ENCODE results near the gene ACSS1.

ACSS1 gene

DNA sequence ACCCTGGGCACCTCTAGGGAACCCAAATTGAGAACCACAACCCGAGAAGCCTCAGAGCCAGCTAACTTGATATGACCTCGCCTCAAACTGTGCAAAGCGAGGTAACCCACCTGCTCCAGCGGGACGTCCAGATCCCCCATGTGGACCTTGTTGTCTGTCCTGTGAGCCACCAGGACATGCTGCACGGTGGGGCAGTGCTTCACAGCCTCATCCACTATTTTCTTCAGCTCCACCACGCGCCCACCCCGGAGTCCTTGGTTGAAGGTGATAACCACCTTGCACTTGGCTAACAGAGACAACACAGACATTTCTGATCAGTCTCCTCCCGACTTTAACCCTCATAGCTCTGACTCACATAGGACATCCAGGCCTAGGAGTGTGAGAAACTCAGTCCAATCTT lies 34.6 kb downstream of the ACSS1 start:
- in situ Hi-C loops (cut with HindIII; ENCODE audit: low sequenced_read_pairs), result no loop called here
- DNase-seq (ENCODE audit: low read depth), result no peak
- TF ChIP-seq, protein P1, sequence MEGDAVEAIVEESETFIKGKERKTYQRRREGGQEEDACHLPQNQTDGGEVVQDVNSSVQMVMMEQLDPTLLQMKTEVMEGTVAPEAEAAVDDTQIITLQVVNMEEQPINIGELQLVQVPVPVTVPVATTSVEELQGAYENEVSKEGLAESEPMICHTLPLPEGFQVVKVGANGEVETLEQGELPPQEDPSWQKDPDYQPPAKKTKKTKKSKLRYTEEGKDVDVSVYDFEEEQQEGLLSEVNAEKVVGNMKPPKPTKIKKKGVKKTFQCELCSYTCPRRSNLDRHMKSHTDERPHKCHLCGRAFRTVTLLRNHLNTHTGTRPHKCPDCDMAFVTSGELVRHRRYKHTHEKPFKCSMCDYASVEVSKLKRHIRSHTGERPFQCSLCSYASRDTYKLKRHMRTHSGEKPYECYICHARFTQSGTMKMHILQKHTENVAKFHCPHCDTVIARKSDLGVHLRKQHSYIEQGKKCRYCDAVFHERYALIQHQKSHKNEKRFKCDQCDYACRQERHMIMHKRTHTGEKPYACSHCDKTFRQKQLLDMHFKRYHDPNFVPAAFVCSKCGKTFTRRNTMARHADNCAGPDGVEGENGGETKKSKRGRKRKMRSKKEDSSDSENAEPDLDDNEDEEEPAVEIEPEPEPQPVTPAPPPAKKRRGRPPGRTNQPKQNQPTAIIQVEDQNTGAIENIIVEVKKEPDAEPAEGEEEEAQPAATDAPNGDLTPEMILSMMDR (IDR thresholded peaks at IDR 0.05; ENCODE audit: low read depth, low read length, missing control alignments), result no peak

DNA sequence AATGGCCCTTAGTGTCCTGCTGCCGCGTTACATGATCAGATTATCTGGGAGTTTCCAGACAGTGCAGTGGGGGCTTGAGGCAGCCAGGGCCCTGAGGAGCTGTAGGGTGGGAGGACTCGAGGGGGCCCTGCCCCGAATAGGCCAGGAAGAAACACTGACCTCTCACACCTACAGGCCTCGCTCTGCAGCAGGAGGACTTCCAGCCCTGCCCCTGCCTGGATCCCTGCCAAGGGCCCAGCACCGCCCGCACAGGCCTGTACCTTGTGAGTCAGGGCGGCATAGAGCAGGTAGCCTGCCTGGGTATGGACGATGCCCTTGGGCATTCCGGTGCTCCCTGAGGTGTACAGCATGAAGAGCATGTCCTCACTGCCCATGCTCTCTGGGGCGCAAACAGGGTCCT lies 35.3 kb downstream of the ACSS1 start:
- TF ChIP-seq, protein P1 (IDR thresholded peaks at IDR 0.05; ENCODE audit: low read depth, low read length, missing control alignments), result no peak
- H3K4me3 ChIP-seq (ENCODE audit: low read depth, low read length), result no peak overlapping the region
- in situ Hi-C loops (cut with HindIII; ENCODE audit: low sequenced_read_pairs), result no loop called here
- no peak for DNase-seq (ENCODE audit: low read depth)

More for the DNA sequence above, 34.6 kb downstream of the ACSS1 start:
- no peak overlapping the region for H3K4me3 ChIP-seq (ENCODE audit: low read depth, low read length)

DNA sequence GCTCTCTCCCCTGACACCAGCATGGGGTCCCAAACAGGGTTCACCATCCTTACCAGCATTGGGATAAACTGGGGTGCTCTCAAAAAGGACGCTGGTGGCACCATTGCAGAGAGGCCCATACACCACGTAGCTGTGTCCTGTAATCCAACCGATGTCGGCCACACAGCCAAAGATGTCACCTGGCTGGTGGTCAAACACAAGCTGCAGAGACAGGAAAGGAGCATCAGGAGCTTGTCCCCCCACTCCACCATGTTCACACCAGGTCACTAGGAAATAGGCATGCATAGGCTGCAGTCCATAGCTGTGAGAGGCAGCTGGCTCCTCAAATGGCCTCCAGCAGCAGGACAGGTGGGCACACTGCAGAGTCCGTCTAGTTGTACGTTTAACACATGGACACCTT lies 36.6 kb downstream of the ACSS1 start:
- in situ Hi-C loops (cut with HindIII; ENCODE audit: low sequenced_read_pairs), result no loop called here
- DNase-seq (ENCODE audit: low read depth), result no peak
- TF ChIP-seq, protein P1 (IDR thresholded peaks at IDR 0.05; ENCODE audit: low read depth, low read length, missing control alignments), result no peak
- no peak overlapping the region for H3K4me3 ChIP-seq (ENCODE audit: low read depth, low read length)

DNA sequence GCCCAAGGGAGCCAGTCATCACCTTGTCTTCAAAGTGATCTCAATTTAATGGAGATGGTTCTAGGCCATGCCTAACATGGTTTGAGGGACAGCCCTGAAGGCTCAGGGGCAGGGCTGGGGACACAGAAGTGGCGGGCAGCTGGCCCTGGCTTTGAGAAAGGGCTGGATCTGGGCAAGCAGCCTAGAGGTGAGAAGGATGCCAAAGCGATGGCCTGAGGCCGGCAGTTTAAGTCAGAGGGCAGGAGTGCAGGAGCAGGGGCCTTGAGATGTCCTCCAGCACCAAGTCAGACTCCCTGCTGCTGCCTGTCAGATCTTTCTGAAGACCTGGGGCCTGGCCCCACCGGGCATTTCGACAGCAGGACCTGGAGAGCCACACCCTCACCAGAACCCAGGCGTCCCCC lies 37.0 kb downstream of the ACSS1 start:
- in situ Hi-C loops (cut with HindIII; ENCODE audit: low sequenced_read_pairs), result no loop called here

DNA sequence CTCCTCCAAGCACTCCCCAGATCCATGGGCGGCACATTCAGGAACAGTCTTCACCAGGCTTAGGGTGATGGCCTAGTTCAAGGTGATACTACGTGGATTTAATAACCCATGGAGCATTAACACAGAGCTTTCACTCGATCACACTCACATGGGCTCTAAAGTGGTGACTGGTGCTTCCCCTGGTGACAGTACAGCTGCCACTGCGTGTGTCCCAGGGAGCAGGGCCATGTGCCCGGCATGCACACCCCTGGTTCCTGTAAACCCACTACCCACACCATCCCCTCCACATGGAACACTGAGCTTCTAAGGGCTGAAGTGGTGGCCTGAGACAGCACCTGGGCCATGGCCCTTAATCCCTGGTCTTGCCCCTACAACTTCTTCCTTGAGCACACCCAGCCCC lies 37.6 kb downstream of the ACSS1 start:
- no peak overlapping the region for H3K4me3 ChIP-seq (ENCODE audit: low read depth, low read length)
- no peak for DNase-seq (ENCODE audit: low read depth)
- in situ Hi-C loops (cut with HindIII; ENCODE audit: low sequenced_read_pairs), result no loop called here
- TF ChIP-seq, protein P1 (IDR thresholded peaks at IDR 0.05; ENCODE audit: low read depth, low read length, missing control alignments), result no peak

More for the DNA sequence above, 37.0 kb downstream of the ACSS1 start:
- DNase-seq (ENCODE audit: low read depth), result no peak
- H3K4me3 ChIP-seq (ENCODE audit: low read depth, low read length), result no peak overlapping the region
- TF ChIP-seq, protein P1 (IDR thresholded peaks at IDR 0.05; ENCODE audit: low read depth, low read length, missing control alignments), result no peak

DNA sequence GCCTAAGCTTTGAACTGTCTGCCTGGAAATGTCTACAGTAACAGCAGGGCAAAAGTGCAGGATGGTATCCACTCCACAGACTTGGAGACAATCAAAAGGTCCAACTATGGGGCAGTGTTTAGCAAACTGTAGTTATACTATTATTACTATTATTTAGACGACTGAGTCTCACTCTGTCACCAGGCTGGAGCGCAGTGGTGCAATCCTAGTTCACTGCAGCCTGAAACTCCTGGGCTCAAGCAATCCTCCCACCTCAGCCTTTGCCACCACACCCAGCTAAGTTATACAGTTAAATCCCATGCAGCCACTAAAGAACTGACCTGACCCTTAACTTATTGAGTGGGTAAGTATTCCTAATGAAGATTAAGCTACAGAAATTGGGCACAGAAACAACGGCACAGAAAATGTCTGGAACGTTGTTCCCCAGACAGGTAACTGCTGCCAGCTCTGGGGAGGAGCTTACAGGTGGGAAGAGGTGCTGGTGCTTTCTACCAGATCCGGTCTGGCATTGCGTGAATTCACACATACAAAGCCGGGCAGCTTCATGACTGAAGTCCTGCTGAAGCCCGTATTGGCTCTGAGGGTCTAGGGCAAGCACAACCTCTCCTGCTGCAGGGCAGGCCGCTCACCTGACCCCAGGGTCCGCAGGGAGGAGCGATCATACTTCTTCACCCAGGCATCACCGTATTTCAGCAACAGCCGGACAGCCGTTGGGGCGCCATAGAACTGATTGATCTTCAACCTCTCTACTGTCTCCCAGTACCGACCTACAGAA lies 38.4 kb downstream of the ACSS1 start:
- TF ChIP-seq, protein P1 (IDR thresholded peaks at IDR 0.05; ENCODE audit: low read depth, low read length, missing control alignments), result no peak
- in situ Hi-C loops (cut with HindIII; ENCODE audit: low sequenced_read_pairs), result no loop called here

More for the DNA sequence above, 38.4 kb downstream of the ACSS1 start:
- no peak for DNase-seq (ENCODE audit: low read depth)
- no peak overlapping the region for H3K4me3 ChIP-seq (ENCODE audit: low read depth, low read length)
